ENCODE data around the gene IGFALS.
"Not testable (repeated sequence)": the region's sequence is repeated elsewhere in the genome, so short reads cannot be mapped to it uniquely, and the experiment has no call there.

Gene IGFALS

DNA sequence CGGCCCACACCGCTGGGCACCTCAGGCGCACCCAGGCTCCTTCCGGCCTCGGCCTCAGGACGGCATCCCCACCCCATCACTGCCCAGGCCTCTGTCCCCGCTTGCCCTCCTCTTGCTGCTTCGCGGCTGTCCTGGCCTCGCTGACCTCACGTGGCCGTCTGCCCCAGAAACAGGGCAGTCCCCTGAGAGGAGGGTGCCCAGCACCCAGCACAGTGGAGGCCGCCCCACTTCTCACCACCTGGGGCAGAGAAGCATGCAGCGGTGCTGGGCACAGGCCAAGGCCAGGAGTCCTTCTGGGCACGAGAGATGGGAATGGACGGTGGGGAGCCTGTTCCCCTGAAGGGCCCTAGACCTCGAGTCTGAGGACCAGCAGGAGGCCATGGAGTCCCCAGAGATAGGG, 24.2 kb upstream of the IGFALS start:
- no peak for ATAC-seq

DNA sequence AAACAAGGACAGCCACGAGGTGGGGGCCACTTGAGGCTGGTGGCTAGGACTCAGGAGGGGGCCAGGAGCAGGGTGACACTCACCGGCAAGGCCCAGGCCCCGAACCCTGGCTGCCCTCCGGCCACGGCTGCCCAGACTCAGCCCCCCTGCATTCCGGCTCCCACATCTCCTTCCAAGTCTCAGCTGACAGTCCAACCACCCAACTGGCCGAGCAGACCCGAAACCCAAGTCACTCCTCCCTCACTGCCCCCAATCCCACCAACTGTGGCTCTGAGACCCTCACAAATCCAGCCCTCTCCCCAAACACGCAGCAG, 23.7 kb upstream of the IGFALS start:
- no peak for ATAC-seq

DNA sequence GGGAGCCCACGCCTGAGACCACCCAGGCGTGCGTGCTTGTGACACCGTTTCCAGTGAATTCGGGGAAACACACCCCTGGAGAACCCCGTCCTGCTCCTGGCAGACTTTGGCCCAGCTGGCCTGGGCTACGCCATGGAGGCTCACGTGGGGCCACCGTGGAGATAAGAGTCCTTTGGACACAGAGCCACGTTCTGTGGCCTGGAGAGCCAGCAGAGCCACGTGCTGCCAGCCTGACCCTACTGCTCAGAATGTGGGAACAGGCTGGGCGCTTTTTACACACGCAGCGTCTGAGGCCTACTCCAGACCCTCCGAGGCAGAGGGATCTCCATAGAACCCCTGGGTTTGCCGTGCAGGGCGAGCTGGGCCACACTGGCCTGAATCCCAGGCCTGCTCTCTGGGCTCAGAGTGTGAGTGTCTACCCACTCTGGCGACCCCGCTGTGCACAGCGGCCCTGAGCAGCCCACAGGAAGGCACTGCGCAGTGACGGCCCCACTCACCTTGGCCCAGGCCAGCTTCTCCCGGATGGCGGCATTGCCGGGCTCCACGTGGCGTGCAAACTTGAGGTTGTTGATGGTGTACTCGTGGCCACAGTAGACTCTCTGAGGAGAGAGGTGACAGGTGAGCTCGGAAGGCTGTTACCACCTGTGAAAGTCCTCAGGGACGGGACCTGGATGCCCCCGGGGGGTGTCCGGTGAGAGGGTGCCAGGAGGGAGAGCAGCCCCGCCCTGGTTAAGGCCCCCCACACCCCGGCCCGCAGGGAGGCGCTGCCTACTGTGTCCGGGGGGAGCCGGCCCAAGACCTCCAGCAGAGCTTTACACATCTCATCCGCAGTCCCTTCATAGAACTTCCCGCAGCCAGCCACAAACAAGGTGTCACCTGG, 23.1 kb upstream of the IGFALS start:
- no peak for ATAC-seq

DNA sequence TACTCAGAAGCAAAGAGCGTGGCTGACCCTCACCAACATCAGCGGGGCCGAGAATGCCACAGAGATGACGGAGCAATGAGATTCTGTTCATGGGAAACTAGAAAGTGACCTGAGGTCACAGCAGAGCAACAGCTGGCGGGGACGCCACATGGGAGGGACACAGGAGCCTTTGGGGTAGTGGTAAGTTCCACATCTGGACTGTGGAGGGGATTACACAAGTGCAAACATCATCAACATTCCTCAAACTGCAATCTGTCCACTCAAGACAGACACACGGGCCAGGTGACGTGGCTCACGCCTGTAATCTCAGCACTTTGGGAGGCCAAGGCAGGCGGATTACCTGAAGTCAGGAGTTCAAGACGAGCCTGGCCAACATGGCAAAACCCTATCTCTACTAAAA, 22.0 kb upstream of the IGFALS start:
- no peak for ATAC-seq

DNA sequence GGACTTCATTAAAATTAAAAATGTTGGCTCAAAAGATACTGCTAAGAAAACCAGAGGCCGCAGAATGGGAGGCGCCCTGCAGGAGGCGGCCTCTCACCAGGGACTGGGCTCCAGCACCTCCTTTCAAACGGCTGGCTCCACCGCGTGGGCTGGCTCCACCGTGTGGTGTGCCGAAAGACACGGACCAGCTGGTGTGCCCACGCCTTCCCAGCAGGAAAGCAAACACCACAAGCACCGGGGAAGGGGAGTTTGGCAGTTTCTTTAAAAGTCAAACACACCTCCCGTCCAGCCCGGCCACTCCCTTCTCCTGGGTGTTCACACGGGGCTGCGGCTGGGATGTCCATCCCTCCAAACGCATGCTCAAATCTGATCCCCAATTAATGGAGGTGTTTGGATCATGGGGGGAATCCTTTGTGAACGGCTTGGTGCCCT, 19.2 kb upstream of the IGFALS start:
- peak; percentile 41 to 51 for ATAC-seq

DNA sequence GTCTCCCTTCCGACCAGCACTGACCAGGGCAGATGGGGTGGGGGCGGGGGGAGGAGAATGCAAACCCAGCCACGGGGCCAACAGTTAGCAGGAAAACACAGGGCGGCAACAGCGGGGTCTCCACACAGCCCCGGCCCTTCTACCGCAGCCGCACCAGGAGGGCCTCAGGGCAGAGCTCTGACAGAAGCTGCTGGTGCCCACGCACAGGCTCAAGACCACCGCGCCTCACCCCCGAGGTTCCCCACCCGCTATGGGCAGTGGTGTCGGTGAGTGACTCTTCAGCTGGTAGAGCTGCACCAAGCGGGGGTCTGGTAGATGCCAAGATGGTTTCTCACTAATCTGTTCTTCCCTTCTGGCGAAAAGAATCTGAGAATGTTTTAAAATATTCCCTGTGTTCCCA, 17.0 kb upstream of the IGFALS start:
- ATAC-seq = no peak

DNA sequence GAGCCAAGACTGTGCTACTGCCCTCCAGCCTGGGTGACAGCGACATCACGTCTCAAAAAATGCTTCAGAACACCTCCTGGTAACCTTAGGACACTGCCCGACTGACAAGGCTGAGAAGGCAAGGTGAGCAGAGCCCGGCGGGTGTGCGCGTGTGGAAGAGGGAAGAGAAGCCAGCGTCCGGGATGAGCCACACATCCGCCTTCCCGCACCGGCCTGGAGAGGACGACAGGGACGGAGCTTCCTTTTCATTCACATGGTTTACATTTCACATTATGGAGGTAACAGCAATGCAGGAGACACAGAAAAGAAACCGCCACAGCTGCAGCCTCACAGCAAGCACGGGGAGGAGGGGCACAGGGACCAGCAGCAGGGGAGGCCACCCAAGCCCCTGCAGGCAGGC, 16.6 kb upstream of the IGFALS start:
- ATAC-seq = no peak

DNA sequence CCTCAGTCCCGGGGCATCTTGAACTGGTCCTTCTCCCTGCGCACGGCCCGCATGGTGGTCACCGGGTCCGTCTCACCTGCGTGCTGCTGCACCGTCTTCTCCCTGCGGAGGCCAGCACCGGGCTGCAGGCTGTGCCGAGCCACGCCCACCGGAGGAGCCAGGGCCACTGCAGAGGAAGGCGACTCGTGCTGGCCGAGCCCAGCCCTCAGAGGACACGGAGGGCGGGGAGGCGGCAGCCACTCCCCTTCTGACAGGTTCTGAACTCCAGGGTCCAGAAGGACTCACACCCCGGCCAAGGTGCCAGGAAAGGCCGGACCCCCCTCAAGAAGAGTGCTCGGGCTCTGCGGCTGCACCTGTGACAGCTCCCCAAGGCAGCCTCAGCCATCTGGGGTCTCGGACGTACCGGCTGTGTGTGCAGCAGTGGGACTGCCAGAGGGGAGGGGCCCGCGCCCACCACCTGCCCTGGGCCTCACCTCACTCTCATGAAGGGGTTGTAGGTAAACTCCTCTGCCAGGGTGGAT, 15.8 kb upstream of the IGFALS start:
- ATAC-seq = no peak

DNA sequence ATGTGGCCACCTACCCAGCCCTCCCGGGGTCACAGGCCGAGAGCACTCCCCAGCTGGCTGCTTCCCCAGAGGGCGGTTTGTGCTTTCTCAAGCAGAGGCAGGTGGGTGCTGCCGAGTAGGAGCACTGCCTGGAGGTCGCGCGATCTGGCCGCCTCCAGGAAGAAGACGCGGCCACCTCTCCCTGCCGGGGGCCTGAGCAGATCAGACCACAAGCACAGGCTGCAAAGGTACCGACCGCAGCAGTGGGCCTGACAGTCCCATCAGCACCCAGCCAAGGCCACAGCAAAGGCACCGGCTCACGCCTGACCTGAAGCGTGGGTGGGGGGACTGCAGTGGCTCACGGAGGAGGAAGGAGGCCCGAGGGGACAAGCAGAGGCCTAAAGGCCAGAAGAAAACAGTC, 15.2 kb upstream of the IGFALS start:
- ATAC-seq = no peak

DNA sequence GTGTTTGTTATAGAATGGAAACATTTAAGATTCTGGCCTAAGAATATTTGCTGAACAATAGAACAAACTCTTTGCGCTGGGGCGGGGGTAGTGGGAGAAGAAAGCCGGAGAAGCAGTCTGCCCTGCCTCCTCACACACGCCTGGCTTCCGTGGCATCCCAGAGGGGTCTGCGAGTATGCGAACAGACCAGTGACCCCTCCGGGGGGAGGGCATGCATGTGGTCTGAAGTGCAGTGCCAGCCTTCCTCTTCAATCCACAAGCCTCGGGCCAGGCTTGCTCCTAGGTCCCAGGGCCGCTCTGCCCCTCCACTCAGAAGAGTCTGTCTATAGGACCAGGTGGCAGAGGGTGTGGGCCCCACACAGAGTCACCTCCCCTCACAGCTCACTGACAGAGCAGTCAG, 14.1 kb upstream of the IGFALS start:
- no peak for ATAC-seq

DNA sequence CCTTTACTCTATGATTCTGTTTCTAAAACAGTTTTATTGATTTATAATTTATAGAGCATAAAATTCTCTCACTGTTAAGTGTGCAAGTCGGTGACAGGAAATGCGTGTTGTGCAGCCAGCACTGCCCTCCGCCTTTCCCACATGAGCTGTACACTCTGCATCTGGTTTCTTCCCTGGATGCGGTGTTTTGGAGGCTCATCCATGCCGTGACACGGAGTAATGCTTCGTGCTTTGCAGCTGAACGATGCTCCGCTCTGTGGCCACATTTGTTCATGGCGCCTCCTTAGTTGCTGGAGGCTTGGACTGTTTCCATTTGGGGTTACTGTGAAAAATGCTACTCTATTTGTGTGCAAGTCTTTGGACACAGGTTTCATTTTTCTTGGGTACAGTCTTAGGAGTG, 7.2 kb upstream of the IGFALS start:
- no peak for ATAC-seq

DNA sequence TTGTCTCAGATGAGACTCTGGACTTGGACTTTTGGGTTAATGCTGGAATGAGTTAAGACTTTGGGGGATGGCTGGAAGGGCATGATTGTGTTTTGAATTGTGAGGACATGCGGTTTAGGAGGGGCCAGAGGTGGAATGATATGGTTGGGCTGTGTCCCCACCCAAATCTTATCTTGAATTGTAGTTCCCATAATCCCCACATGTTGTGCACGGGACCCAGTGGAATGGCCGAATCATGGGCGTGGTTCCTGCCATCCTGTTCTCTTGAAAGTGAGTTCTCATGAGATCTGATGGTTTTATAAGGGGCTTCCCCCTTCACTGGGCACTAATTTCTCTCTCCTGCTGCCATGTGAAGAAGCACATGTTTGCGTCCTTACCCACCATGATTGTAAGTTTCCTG, 5.8 kb upstream of the IGFALS start:
- not testable (repeated sequence) for ATAC-seq

DNA sequence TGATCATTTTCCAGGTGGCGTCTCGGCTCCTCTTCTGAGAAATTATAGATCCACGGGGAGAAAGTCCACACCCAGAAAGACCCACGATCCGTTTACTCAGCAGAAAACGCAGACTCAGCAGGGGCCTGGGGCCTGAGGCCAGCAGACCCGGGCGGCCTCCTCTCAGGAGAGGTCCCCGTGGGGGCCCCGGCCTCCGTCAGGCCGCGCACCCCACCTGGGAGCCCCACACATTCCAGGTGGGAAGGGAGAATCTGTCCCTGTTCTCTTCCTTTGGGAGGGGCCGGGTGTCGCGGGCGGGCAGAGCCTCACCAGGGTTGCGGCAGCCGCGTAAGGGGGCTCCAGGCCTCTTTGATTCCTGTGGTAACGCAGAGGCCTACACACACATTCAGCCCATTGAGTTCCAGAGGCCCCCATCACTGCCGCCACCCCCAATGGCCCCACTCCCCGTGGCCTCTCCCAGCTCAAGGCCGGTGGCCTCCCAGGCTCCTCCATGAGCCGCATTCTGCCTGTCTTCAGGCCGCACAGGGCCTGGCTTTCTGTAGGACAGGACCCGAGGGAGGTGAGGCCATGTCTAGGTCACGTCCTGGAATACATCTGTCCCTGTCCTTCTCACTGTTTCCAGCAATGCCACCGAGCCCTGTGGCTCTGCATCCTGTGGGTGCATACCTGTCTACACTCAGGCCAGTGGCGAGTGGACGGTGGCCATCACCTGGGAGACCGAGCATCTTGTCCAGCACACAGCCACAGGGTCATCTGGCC, 1.6 kb upstream of the IGFALS start:
- ATAC-seq = no peak

DNA sequence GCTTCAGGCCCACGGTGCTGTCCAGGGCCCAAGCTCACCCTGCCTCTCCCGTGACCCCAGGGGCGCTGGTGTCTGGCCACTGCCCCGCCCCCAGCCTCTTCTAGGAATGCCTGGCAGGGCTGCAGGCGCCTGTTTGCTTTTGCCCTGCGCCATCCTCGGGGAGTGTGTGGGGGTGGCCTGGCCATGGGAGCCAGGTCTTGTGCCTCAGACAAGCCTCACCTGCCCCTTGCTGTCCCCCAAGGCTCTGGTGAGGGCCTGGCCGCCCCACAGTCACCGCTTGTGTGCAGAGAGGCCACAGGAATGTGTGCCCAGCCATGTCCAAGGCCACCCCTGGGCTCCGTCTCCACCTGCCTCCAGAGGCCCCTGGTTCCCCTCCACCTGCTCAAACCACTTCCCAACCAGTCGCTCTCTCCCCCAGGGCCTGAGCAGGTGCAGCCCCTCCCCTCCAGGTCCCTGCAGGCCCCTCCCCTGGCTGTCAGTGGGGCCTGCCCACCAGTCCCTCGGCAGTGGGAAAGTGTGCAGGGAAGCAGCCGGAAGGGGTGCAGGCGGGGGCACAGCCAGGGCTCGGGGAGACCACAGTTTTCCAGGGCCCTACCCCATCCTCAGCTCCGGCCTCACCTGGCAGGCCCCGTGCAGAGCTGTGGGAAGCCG, 841 bp upstream of the IGFALS start:
- no peak for ATAC-seq

DNA sequence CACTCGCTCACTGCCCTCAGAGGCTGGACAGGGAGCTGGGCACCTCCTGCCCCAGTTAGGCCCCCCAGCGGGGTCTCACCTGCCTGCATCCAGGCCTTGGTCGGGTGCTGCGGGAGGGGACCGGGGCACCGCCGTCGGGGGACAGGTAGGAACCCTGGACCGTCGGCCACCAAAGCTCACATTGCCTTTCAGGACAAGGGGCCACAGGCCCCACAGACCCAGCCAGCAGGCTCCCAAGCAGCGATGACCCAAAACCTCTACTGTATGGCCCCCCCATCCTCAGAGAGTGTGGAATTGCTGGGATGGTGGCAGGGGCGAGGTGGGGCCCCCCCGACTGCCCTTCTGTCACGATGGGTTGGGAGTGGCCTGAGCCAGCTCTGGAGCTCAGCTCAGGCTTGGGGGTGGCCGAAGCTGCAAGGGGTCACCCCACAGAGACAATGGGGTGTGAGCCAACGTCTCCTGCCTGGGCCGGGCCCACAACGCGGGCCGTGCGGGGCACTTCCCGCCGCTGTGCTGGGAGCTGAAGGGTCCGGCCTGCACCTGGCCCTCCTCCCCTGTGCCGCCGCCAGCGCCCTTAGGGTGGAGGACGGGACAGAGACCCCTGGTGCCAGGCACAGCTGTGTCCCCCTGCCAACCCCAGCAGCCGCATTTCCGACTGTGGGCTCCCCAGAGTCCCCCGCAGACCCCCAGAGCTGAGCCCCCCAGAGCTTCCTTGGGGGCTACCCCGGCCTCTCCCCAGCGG, 498 bp downstream of the IGFALS start:
- no peak for ATAC-seq

DNA sequence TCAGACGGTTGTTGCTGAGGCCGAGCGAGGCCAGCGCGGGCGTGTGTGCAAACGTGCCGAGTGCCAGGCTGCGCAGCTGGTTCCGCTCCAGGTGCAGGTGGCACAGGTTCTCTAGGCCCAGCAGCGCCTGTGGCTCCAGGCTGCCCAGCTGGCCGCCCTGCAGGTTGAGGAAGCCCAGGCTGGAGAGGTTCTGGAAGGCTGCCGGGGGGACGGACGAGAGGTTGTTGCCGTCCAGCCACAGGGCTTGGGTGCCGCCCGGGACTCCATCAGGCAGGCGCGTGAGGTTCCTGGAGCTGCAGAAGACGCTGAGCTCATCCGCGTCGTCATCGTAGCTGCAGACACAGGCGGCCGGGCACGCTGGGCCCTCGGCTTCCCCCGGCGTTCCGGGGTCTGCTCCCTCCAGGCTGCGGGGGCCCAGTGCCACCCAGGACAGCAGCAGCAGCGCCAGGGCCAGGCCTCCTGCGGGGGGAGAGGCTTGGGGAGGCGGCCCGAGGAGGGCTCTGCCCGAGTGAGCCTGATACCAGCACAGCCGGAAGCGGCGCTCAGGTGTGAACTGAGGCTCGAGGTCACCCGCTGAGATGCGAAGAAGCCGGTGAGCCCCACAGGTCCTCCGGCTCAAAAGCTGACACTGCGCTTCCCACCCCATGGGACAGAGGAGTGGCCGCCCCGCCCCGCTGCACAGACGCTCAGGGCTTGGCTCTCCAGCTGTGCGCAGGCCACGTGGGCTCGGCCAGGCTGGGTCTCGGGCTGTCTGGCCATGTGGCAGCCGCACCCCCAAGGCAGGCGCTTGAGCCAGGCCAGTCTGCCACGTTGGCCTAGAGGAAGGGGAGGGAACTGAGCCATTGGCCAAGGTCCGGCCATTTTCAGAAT, 1.3 kb downstream of the IGFALS start:
- ATAC-seq = no peak

DNA sequence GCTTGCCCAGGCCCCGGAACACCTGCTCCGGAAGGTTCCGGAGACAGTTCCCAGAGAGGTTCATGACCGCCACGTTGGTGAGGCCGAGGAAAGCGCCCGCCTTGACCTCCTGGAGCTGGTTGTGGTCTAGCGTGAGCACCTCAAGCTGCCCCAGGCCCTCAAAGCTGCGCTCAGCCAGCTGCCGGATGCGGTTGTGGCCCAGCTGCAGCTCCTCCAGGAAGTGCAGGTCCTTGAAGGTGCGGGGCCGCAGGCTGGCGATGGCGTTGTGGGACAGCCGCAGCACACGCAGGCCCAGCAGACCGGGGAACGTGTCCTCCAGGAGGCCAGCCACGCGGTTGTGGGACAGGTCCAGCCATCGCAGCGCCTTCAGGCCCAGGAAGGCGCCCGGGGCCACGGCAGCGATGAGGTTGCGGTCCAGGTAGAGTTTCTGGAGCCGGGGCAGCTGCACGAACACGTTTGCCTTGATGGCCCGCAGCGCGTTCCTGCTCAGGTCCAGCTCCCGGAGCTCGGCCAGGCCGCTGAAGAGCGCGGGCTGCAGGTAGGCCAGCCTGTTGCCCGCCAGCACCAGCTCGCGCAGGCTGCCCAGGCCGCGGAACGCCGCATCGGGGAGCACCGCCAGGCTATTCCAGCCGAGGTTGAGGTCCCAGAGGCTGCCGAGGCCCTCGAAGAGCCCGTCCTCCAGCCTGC, 2.1 kb downstream of the IGFALS start:
- ATAC-seq = no peak

DNA sequence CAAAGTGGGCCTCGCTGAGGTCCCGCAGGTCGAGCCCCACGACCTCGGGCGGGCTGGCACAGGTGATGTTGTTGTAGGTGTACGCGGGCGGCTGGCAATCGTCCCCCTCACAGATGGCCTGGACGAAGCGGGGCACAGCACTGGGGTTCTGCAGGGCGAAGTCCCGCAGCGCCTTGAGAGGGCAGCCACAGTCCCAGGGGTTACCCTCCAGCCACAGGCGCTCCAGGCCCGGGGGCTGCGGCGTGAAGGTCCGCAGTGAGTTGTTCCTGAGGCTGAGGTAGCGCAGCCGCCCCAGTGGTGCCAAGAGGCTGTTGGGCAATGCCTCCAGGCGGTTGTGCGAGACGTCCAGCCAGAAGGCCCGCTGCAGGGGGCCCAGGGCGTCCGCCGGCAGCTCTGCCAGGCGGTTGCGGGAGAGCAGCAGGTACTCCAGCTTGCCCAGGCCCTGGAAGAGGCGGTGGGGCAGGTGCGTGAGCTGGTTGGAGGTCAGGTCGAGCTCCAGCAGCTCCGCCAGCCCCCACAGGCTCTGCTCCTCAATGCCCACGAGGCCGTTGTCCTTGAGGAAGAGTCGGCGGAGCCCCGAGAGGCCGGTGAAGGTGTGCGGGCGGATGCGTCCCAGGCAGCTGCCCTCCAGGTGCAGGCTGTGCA, 2.8 kb downstream of the IGFALS start:
- ATAC-seq = no peak

DNA sequence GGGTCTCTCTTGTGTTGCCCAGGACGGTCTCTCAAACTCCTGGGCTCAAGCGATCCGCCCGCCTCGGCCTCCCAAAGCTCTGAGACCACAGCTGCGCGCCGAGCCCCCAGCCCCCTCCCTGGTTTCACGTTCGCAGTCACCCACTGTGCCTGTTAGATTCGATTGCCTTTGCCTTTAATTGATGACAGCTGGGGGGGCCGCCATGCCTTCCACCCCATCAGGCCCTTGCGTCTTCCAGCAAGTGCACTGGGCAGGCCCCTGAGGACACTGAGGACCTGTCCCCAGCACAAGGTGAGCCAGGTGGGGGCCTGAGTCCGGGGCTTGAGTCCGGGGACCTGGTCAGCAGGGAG, 3.3 kb downstream of the IGFALS start:
- no peak for ATAC-seq

DNA sequence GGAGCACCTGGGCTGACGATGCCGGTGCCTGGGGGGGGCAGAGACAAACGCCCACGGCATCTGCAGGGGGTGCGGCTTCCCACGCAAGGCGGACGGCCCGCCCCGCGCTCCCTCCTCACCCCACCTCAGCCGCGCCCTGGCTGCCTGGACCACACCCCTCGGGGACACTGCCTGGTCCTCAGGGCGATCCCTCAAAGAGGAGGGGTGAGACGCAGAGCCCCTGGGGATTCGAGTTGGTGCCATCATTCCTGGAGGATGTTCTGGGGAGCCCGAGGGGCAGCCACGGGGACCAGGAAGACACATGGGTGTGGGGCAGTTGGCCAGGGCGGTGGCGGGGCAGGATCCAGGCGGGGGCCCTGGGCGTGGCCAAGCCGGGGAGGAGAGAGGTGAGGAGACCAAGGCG, 3.9 kb downstream of the IGFALS start:
- no peak for ATAC-seq

DNA sequence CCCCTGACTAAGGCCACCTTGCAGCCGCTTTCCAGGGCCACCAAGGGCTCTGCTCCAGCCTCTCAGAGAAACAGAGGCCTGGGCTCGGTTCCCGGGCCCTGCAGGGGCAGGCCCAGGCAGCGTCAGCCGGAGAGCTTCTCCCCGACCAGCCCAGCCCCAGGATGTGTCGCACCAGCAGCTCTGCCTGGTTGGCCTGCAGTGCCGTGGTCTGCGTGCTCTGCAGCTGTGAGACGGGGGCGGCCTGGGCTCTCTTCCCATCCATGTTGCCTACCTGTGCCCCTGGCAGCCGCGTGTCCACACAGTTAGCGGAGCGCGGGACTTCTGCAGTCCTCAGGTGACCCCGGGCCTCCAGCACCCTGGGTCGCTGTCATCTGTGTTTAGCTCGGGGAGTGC, 4.8 kb downstream of the IGFALS start:
- no peak for ATAC-seq

Data from activated CD4-positive, CD25-positive, alpha-beta regulatory T cell treated with anti-CD3 and anti-CD28 coated beads, Interleukin-2, amount 50 U/mL, for 24 hours (primary cell).